ENCODE data around the gene CGB3.
A peak's percentile ranks its signal among the peaks of the same experiment; 100 is the strongest.

The CGB3 gene

DNA sequence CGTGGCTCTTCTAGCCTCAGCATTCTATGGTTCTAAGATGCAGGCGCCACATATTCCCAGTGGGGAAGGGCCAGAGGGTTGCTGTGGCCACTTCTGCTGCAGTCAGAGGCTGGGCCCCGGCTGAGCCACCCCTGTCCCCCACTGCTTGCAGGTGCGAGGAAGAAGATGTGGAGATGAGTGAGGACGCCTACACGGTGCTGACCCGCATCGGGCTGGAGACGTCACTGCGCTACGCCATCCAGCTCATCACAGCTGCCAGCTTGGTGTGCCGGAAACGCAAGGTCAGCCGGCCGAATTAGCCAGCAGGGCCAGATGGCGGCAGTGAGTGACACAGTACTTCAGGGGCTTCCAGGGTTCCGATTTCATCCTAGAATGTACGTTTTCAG lies 9.3 kb downstream of the CGB3 start:
- no peak for DNase-seq

GRCh38 chr19:49014123-49014869 lies 9.8 kb downstream of the CGB3 start:
- DNase-seq, result no peak

- no peak for DNase-seq
Observed at GRCh38 chr19:49011194-49011593, 12.9 kb downstream of the CGB3 start.

DNA sequence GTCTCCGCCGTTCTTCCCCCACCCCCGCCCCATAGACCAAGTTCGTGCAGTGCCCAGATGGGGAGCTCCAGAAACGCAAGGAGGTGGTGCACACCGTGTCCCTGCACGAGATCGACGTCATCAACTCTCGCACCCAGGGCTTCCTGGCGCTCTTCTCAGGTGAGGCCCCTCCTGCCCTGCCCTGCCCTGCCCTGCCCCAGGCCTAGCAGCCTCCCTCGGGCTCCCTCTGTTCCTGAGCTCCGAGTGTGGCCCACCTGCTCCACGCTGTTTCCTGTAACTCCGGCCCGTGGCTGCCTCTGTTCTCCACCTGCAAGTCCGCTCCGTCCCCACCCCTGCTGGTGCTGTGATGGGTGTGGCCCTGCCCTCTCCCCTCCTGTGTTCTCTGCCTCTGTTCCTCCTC lies 13.7 kb downstream of the CGB3 start:
- no peak for DNase-seq

DNA sequence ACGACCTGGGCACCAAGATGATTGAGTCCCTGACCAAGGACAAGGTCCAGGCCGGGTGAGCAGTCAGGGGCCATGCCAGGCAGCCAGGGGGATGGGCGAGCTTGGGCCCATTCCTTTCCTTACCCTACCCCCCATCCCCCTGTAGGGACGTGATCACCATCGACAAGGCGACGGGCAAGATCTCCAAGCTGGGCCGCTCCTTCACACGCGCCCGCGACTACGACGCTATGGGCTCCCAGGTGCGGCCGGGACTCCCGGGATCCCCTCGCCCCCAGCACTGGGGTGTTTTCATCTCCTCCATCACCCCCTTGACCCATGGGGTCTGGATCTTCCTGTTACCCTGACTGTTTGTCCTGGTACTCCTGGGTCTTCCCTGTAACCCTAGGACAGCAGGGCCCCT lies 14.3 kb downstream of the CGB3 start:
- no peak for DNase-seq

- no peak for DNase-seq
Observed at GRCh38 chr19:49006905-49007304, 17.2 kb downstream of the CGB3 start.

DNA sequence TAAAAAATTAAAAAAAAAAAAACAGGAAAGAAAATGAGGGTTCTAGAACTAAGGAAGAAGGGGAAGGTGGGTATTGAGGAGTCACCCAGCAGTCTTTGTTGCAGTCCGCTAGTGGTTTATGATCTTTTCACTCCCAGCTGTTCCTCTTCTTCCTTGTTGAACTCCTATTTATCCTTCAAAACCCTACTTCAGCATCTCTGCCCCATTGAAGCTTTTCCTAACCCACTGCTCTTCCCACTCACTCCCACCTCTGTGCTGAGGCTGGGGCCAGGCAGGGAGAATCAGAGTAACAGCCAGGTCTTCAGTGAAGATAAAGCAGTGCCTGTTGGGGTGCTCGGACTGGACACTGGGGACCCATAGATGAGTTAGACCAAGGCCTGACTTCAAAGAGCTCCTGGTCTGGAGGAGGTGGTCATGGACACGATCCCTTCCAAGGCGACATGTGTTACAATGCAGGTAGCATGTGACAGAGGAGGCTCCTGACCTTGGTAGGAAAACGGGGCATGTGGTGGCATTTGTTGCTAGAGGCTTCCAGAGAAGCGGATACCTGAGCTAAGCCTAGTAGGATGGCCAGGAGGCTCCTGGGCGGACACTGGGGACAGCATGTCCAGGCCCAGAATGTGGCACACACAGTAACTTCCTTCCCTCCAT lies 19.0 kb downstream of the CGB3 start:
- no peak for DNase-seq

GRCh38 chr19:49004133-49004532 lies 20.0 kb downstream of the CGB3 start:
- no peak for DNase-seq

DNA sequence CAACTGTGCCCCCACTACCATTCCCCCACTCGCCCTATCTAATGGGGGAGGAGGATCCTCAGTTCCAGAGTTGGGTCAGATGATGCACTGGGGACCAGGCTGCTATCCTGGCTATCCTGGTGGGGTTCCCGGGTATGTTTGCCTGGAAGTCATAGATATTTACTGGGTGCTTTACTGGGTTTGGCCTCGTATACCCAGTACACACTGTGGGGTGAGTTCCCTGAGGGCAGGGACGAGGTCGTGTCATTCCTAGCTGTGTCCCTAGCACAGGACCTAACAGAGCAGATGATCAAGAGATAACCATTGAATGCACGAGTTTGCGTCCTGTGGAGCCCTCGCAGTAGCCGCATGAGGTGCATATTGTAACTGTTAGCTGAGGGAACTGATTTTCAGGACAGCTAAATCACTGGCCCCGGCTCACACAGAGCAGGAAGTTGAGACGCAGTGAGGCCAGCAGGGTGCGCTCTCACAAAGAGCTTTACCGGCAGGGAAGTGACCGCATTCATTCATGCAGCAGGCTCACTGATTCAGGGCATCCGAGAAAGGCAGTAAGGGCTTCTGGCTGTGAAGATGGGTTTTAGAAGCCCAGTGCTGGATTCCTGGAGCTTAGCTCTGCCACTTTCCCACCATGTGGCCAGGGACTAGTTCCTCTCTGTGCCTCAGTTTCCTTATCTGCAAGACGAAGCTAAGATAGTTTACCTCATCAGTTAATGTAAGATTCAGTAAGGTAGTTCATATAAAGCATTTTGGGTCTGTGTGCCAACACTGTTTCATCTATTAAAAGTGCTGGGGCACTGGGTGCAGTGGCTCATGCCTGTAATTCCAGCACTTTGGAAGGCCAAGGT lies 24.4 kb downstream of the CGB3 start:
- DNase-seq, result no peak

DNA sequence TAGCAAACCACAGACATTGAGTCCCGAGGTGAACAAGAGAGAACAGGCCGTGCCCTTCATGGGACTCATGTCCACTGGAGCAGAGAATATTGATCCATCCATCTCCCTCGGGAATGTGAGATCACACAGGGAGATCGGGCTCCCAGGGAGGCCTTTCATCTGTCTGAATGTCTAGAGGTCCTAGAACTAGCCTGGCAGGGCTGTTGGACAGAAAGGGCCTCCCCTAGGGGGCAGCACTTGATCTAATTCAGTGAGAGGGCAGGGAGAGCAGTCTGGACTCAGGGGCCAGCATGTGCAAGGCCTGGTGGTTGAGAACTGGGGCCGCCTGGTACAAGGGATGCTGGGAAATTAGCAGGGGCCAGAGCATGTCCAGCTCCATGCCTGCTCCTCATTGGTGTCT lies 26.2 kb downstream of the CGB3 start:
- no peak for DNase-seq

DNA sequence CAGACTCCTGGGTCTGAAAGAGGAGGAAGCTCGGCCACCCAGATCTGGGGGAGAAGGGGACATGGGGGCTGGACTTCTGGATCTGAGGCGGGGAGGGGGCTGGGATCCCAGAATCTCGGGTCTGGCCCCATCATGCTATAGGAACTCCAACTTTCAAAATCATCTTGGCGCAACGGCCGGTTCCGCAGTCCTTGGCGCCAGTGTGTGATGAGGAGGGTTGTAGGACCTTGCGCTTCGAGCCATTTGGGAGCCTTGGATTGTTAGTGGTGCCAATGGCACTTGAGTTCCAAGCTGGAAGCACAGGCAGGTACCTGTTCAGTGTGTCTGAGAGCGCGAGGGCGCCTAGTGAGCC lies 30.1 kb downstream of the CGB3 start:
- DNase-seq, result no peak

GRCh38 chr19:48993175-48994034 lies 30.7 kb downstream of the CGB3 start, which contains the start of the genes GYS1 and RUVBL2:
TSS of gene GYS1 (minus strand) at chr19:48993309. CDS start at chr19:48993112, 197 bp downstream.
TSS of gene RUVBL2 (plus strand) at chr19:48993887. CDS start at chr19:48993912, 25 bp downstream.
- peak; percentile 96 to 100 (median 100) for DNase-seq

DNA sequence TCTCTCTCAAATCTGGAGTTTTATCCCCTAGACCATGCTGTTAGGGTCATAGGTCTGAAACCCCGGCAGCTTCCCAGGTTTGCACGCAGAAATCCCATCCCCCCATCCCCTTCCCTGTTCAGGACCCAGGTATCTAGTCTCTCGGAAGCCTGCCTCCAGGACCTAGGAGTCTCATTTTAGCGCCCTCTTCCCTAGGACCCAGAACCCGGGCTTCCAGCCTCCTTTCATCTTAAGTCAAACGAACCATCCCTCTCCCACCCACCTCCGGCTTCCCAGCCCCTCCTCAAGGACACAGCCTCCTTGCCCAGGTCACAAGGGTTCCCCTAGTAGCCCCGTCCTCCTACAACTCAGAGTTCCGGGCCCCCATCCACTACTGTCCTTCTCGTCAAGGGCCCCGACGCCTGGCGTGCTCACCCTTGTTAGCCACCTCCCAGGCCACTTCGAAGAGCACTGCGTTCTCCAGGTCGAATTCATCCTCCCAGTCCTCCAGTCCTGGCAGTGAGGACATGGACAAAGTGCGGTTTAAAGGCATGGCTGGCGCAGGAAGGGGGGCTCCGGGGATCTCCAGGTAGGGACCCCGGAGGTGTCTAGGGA lies 31.5 kb downstream of the CGB3 start:
- DNase-seq, result peak in 7 of 14 donors; percentile 45 to 75 (median 67)

GRCh38 chr19:48991873-48992580 lies 32.1 kb downstream of the CGB3 start:
- peak in 7 of 14 donors; percentile 15 to 49 (median 34) for DNase-seq

DNA sequence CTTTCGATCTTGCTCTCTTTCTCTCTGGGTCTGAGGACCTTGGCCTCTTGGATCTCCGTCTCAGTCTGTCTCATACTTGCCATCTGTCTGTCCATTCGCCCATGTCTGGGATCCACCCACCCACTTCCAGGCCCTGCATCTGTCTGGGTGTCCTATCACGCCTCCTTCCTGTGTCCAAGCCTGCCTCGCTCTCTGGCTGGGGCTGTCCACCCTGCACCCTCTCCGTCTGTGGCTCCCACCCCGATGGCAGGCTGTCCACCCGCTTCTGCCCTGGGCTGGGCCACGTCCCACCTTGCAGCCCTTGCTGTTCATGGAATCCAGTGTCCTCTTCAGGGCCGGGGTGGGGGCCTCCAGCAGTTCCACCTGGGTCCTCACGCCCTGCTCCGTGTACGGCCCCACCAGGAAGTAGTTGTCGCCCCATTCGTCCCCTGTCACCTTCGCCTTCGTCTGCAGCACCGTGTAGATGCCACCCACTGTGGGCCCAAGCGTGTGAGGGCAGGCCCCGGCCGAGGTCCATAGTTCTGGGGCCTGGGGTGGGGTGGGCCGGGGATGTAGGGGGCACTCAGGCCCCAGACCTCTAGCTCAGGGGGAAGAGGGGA lies 33.0 kb downstream of the CGB3 start:
- DNase-seq, result no peak

DNA sequence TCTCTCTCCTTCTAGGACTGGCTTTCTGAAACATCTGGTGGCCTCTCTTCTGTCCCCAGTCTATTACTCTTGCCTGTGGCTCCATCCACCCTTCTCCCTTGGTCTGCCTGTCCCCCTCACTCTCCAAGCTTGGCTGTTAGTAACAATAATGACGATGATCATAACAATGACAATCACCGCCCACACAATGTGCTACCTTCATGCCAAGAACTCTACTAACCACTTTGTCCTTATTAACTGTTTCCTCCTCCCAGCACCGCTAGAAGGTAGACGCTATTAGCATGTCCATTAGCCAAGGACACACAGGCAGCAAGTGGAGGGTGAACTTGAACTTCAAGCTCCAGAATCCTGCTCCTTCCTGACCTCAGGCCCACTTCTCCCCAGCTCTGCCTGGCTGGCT lies 33.7 kb downstream of the CGB3 start:
- DNase-seq, result no peak

- DNase-seq, result peak in 8 of 14 donors; percentile 9 to 52 (median 35)
Observed at GRCh38 chr19:48989701-48990291, 34.3 kb downstream of the CGB3 start.

DNA sequence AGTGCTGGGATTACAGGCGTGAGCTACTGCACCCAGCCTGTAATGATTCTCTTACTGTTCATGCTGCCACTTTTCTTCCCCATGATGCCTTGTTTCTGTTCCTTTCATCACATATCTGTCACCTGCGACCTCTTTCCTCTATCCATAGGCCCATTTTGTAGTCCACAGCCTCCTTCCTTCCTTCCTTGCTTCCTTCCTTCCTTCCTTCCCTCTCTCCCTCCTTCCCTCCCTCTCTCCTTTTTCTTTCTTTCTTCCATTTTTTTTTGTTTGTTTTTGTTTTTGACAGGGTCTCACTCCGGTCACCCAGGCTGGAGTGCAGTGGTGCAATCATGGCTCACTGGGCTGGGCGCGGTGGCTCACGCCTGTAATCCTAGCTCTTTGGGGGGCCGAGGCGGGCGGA lies 35.3 kb downstream of the CGB3 start:
- no peak for DNase-seq

DNA sequence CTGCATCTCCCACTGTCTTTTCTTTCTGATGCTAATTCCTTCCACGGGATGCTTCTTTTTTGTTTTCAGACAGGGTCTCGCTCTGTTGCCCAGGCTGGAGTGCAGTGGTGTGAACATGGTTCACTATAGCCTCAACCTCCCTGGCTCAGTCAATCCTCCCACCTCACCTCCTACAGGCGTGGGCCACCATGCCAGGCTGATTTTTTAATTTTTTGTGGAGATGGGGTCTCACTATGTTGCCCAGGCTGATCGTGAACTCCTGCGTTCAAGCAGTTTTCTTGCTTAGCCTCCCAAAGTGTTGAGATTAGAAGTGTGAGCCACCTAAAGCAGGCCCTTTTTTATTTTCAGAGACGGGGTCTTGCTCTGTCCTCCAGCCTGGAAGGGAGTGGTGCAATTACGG lies 35.8 kb downstream of the CGB3 start:
- no peak for DNase-seq

DNA sequence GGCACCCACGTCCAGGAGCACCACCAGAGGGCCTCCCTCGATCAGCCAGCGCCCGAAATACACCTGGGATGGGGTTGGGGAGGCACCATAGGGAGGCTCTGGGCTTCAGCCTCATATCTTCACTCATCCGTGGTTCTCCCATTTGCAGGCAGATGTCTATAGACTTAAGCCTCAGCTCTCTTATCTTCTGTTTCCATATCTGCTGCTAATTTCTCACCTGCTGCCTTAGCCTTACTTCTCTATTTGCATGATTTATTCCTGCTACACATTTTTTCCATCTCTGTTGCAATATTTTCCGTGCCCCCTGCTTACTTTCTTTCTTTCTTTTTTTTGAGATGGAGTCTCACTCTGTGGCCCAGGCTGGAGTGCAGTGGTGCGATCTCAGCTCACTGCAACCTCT lies 36.8 kb downstream of the CGB3 start:
- no peak for DNase-seq

All from C1 segment of cervical spinal cord (tissue), 14 donors.